HepG2 (cell line): ENCODE data around the gene CHTF18. TPM values are rescaled to one million over a fixed set of nuclear protein-coding genes. Genes with fewer than 3 reads are reported as not detected.

Source experiments
- ATAC-seq: fragments of 200-7000 bp; cut with Tn5 transposase; 3 replicates; pipeline ENCODE4 v1.9.1; 2020; ENCODE audit warnings: mild to moderate bottlenecking, moderate library complexity
- Bru-seq: library from RNA; stranded (reverse); fragments of 400-500 nt; gene quantifications from one replicate; lab custom pipeline; 2021; lab: Mats Ljungman, UMichigan
- BruChase-seq, 2 experiments: library from RNA; stranded (reverse); fragments of 400-500 nt; gene quantifications; one replicate each; lab custom pipeline; 2021; lab: Mats Ljungman, UMichigan
- BruUV-seq: library from RNA; stranded (reverse); fragments of 400-500 nt; replicated peaks from 2 replicates; lab custom pipeline; 2021; lab: Mats Ljungman, UMichigan
- CTCF ChIA-PET: fragments of 300-600 bp; formaldehyde crosslinking; extraction: SDS; loops from one replicate; lab custom pipeline; 2021; ENCODE audit warnings: low total read pairs, inconsistent platforms, low intra/inter-chr PET ratio; lab: Yijun Ruan, JAX
- POLR2A ChIA-PET: fragments of 350-600 bp; sonication (Branson Sonifier 250); formaldehyde crosslinking; loops from one replicate; lab custom pipeline; 2020; ENCODE audit warnings: antibody characterized with exemption, inconsistent platforms; lab: Yijun Ruan, JAX
- DNase-seq: peaks from one replicate; pipeline ENCODE4 v3.0.0-alpha.2; 2015; ENCODE audit warnings: low spot score
- FAIRE-seq: peaks from 3 replicates; lab custom pipeline; 2011; peaks lifted over from hg19 to GRCh38; lab: Jason Lieb, UNC
- H2AFZ ChIP-seq: one replicate; pipeline ENCODE4 v1.6.1; 2011; ENCODE audit warnings: low read length, inconsistent platforms
- H3K27ac ChIP-seq: fragments of 300-600 bp; 3 replicates; pipeline ENCODE4 v1.8.0; 2011; ENCODE audit warnings: mixed run types, mild to moderate bottlenecking, mixed read lengths, low read length, inconsistent platforms; ENCODE audit not compliant: insufficient read depth; ENCODE audit errors: extremely low read length
- H3K27me3 ChIP-seq, 2 experiments: fragments of 200-600 bp in 1 of 2; 2 replicates in 1 of 2; 3 replicates in 1 of 2; pipeline versions ENCODE4 v1.6.0 to v1.8.0; 2011; ENCODE audit warnings: low read length in 2 of 2, mild to moderate bottlenecking in 2 of 2, moderate library complexity in 2 of 2, inconsistent platforms in 1 of 2; ENCODE audit not compliant: insufficient read depth in 2 of 2, control insufficient read depth in 1 of 2
- H3K36me3 ChIP-seq, 2 experiments: fragments of 200-600 bp in 1 of 2; replicated peaks in 1 of 2; 2 replicates in 1 of 2; 3 replicates in 1 of 2; pipeline versions ENCODE4 v1.5.1 to v1.8.0; 2011; ENCODE audit warnings: low read length in 2 of 2, inconsistent platforms in 1 of 2; ENCODE audit not compliant: insufficient read depth in 2 of 2, control insufficient read depth in 1 of 2
- H3K4me1 ChIP-seq: 2 replicates; pipeline ENCODE4 v1.5.1; 2012; ENCODE audit warnings: low read length, inconsistent platforms; ENCODE audit not compliant: insufficient read depth
- H3K4me2 ChIP-seq: 2 replicates; pipeline ENCODE4 v1.6.0; 2011; ENCODE audit warnings: low read depth, low read length, inconsistent platforms
- H3K4me3 ChIP-seq, 3 experiments: fragments of 200-600 bp in 1 of 3; sonication (generic), shearing (Covaris generic) in 1 of 3; replicated peaks in 1 of 3; 2 replicates each; pipeline ENCODE4 v1.5.1; 2011 to 2016; ENCODE audit warnings: low read length in 3 of 3, inconsistent platforms in 2 of 3, low read depth in 2 of 3, mild to moderate bottlenecking in 2 of 3, control low read depth in 1 of 3, mixed read lengths in 1 of 3; ENCODE audit not compliant: insufficient read depth in 1 of 3
- H3K79me2 ChIP-seq: one replicate; pipeline ENCODE4 v1.6.1; 2011; ENCODE audit warnings: low read length, inconsistent platforms; ENCODE audit not compliant: insufficient read depth
- H3K9ac ChIP-seq: 2 replicates; pipeline ENCODE4 v1.6.0; 2011; ENCODE audit warnings: mild to moderate bottlenecking, low read depth, low read length, inconsistent platforms; ENCODE audit not compliant: insufficient read depth
- H3K9me3 ChIP-seq: 2 replicates; pipeline ENCODE4 v1.5.1; 2012; ENCODE audit warnings: mild to moderate bottlenecking, low read length
- H4K20me1 ChIP-seq: 2 replicates; pipeline ENCODE4 v1.6.0; 2011; ENCODE audit warnings: inconsistent platforms, mild to moderate bottlenecking, low read length, moderate library complexity; ENCODE audit not compliant: insufficient read depth
- HOXA3 ChIP-seq: sonication (generic); formaldehyde crosslinking; IDR thresholded peaks from 2 replicates; pipeline ENCODE4 v1.5.0; 2020; ENCODE audit warnings: missing genetic modification reagents
- IKZF1 ChIP-seq: fragments of 450-650 bp; IDR thresholded peaks from 2 replicates; pipeline ENCODE4 v1.7.1; 2016
- TBX2 ChIP-seq: sonication (generic); formaldehyde crosslinking; IDR thresholded peaks from 2 replicates; pipeline ENCODE4 v1.5.0; 2020; ENCODE audit warnings: missing genetic modification reagents, mild to moderate bottlenecking, borderline replicate concordance
- WIZ ChIP-seq: sonication (generic); formaldehyde crosslinking; IDR thresholded peaks from 2 replicates; pipeline ENCODE4 v1.5.1; 2020; ENCODE audit warnings: mild to moderate bottlenecking, missing genetic modification reagents
- ZGPAT ChIP-seq: IDR thresholded peaks from 2 replicates; pipeline ENCODE4 v1.6.1; 2016; ENCODE audit warnings: mild to moderate bottlenecking
- ZNF318 ChIP-seq: sonication (generic); formaldehyde crosslinking; IDR thresholded peaks from 2 replicates; pipeline ENCODE4 v1.4.0; 2020; ENCODE audit warnings: mild to moderate bottlenecking, missing genetic modification reagents
- ZNF652 ChIP-seq: IDR thresholded peaks from 2 replicates; pipeline ENCODE4 v1.6.1; 2016; ENCODE audit warnings: low read depth, borderline replicate concordance
- ZNF780A ChIP-seq: sonication (generic); formaldehyde crosslinking; IDR thresholded peaks from 2 replicates; pipeline ENCODE4 v1.8.0; 2022; ENCODE audit warnings: mild to moderate bottlenecking, missing genetic modification reagents, moderate library complexity
- WGBS: methylation state at CpG from one replicate; pipeline ENCODE4 v1.1.6; 2017; ENCODE audit warnings: low lambda C conversion rate; 5-methylcytosine and 5-hydroxymethylcytosine counted together
- in situ Hi-C: cut with HindIII; loops from 2 replicates; pipeline ENCODE4 v1.10.0; 2017; ENCODE audit warnings: low pct_unique_long_range_greater_than_20kb; ENCODE audit not compliant: extremely low pct_ligation_motif_present
- intact Hi-C: fragments of 100-400 bp; cut with micrococcal nuclease; formaldehyde crosslinking; loops from one replicate; pipeline ENCODE4 v1.10.0; 2022; ENCODE audit not compliant: unreplicated experiment
- long read RNA-seq, 2 experiments: library from RNA in 1 of 2; library from polyadenylated mRNA in 1 of 2; stranded (forward) in 1 of 2; unstranded in 1 of 2; transcript quantifications; one replicate each; pipeline ENCODE4 v2.0.0, GENCODE V29; 2019 to 2022
- polyA minus RNA-seq, 3 experiments: library from RNA; depleted of rRNA, polyadenylated mRNA; stranded (reverse); fragments of >200 nt; gene quantifications; 2 replicates each; pipeline ENCODE4 v1.2.3, GENCODE V29; 2011; ENCODE audit warnings: low replicate concordance in 1 of 3
- polyA plus RNA-seq, 8 experiments: library from polyadenylated mRNA; depleted of rRNA in 3 of 8; stranded (reverse) in 7 of 8; unstranded in 1 of 8; fragments of >200 nt; fragmentation: Illumina TruSeq in 4 of 8; extraction: Trizol in 4 of 8; gene quantifications; 2 replicates each; pipeline versions ENCODE4 v1.2.1 to v1.2.3, GENCODE V29; 2011 to 2016; ENCODE audit warnings: low read depth in 4 of 8, missing spikeins in 1 of 8, mixed read lengths in 1 of 8; ENCODE audit not compliant: insufficient read depth in 1 of 8
- total RNA-seq, 5 experiments: library from RNA; depleted of rRNA; stranded (reverse); fragments of >200 nt; fragmentation: Illumina TruSeq; extraction: Trizol; gene quantifications; 2 replicates each; pipeline ENCODE4 v1.2.3, GENCODE V29; 2016; ENCODE audit warnings: low read depth in 1 of 5

Gene CHTF18
- 8.8 and 22.9 TPM in 2 replicates for total RNA-seq (2016; rRNA removed; fragmentation: Illumina TruSeq; extraction: Trizol)
- total RNA-seq (2016; cell fraction: cytosol; rRNA removed; fragmentation: Illumina TruSeq; extraction: Trizol; ENCODE audit: low read depth) = 14.2 and 15.9 TPM in 2 replicates
- 7.3 and 24.5 TPM in 2 replicates for total RNA-seq (2016; cell fraction: insoluble cytoplasmic fraction; rRNA removed; fragmentation: Illumina TruSeq; extraction: Trizol)
- total RNA-seq (2016; cell fraction: membrane; rRNA removed; fragmentation: Illumina TruSeq; extraction: Trizol) = 5.5 and 6.8 TPM in 2 replicates
- 26.2 and 31.2 TPM in 2 replicates for total RNA-seq (2016; cell fraction: nucleus; rRNA removed; fragmentation: Illumina TruSeq; extraction: Trizol)
- polyA plus RNA-seq (2011; rRNA removed) = 7.3 and 8.6 TPM in 2 replicates
- polyA plus RNA-seq (2011; cell fraction: cytosol; rRNA removed) = 2.5 and 6.5 TPM in 2 replicates
- 145 and 298 TPM in 2 replicates for polyA plus RNA-seq (2011; cell fraction: nucleus; rRNA removed)
- polyA plus RNA-seq (2012) = 6.6 and 11.8 TPM in 2 replicates
- 2.3 and 2.5 TPM in 2 replicates for polyA plus RNA-seq (2016; cell fraction: cytosol; fragmentation: Illumina TruSeq; extraction: Trizol; ENCODE audit: low read depth)
- 6.8 and 7.7 TPM in 2 replicates for polyA plus RNA-seq (2016; cell fraction: insoluble cytoplasmic fraction; fragmentation: Illumina TruSeq; extraction: Trizol; ENCODE audit: low read depth)
- polyA plus RNA-seq (2016; cell fraction: membrane; fragmentation: Illumina TruSeq; extraction: Trizol; ENCODE audit: low read depth) = 3.5 and 4.5 TPM in 2 replicates
- 103 and 115 TPM in 2 replicates for polyA plus RNA-seq (2016; cell fraction: nucleus; fragmentation: Illumina TruSeq; extraction: Trizol; ENCODE audit: insufficient read depth, low read depth)
- polyA minus RNA-seq (2011; rRNA and poly(A)+ RNA removed; ENCODE audit: low replicate concordance) = 8.2 and 13.0 TPM in 2 replicates
- 2.4 and 3.9 TPM in 2 replicates for polyA minus RNA-seq (2011; cell fraction: cytosol; rRNA and poly(A)+ RNA removed)
- 7.5 and 12.4 TPM in 2 replicates for polyA minus RNA-seq (2011; cell fraction: nucleus; rRNA and poly(A)+ RNA removed)
- percentile 39 among the genes with signal in this experiment for Bru-seq, nascent RNA
- percentile 51 among the genes with signal in this experiment for BruChase-seq, experiment 1, labeled RNA remaining after a 6-hour chase
- BruChase-seq, experiment 2, labeled RNA remaining after a 2-hour chase = percentile 46 among the genes with signal in this experiment
- long read RNA-seq, experiment 1, partial matches to known transcripts = 1 of 9 reads
- long read RNA-seq, experiment 1, other reads (novel, unspliced or antisense) = 6 of 9 reads
- long read RNA-seq, experiment 2, partial matches to known transcripts = 3 of 8 reads
- long read RNA-seq, experiment 2, other reads (novel, unspliced or antisense) = 4 of 8 reads

DNA sequence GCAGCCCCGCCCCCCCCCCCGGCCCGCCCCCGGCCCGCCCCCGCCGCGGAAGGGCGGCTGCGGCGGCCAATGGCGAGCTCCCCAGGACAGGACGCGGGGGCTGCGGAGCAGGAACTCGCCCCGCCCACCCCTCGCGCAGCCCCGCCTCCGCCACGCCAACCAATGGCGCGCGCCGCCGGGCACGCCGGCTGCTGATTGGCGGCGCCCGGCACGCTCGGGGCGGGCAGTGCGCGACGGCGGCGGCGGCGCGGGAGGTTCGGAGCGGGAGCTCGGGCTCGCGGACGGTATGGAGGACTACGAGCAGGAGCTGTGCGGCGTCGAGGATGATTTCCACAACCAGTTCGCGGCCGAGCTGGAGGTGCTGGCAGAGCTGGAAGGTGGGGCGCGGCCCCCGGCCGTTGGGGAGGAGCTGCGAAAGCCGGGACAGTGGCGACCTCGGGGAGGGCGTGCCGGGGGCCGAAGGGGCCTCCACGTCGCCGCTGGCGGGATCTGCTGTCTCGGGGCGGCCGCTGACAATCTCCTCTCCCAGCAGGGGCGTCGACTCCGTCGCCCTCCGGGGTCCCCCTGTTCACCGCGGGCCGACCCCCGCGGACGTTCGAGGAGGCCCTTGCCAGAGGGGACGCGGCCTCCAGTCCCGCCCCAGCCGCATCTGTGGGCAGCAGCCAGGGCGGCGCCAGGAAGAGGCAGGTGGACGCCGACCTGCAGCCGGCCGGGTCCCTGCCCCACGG is at the start of gene CHTF18:
TSS of gene CHTF18 (plus strand) at position 222 of the 728 bp plus-strand sequence. CDS start at position 287, 65 bp downstream.
- BruUV-seq = no TSS peak
- DNase-seq = peak; percentile 73
- Histone ChIP-seq H3K9ac (peak within 1 kb of the TSS; percentile 82), H3K36me3 (peaks cover 5 to 12% of the 10 kb centered on the region in 2 experiments; a peak in 3 of 5 replicates), H3K4me2 (peak within 1 kb of the TSS; percentile 88), H3K27ac (peak within 1 kb of the TSS; percentile 47), H4K20me1 (no peaks in the 10 kb centered on the region), H3K27me3 (no peaks in the 10 kb centered on the region; a peak in 1 of 5 replicates), H3K9me3 (no peaks in the 10 kb centered on the region), H2AFZ (no peak within 1 kb of the TSS), H3K79me2 (peaks cover 3% of the 10 kb centered on the region), H3K4me3 (peak within 1 kb of the TSS; percentile 71 to 96 (median 90)), H3K4me1 (peaks cover 15% of the 10 kb centered on the region)
- POLR2A ChIA-PET = interaction anchor here (1.0 to 2.1 kb wide), 8 partner anchors 27 to 183 kb away, joined by 3 to 12 read pairs (median 5); partner anchors contain the start of genes ANTKMT, CIAO3, LMF1 and METRN
- in situ Hi-C loops = loop anchor here (5.0 kb wide), 2 partner anchors 46 to 76 kb away; partner anchors contain the start of gene CIAO3
- no CpG with 5 or more reads among the region's 97 CpGs for WGBS
- FAIRE-seq = no peak
- CTCF ChIA-PET = no interaction called here
- intact Hi-C loops = no loop called here
- ATAC-seq = peak; percentile 66
- TF ChIP-seq IKZF1 (no peak), ZNF318 (CRISPR knock-in tag) (no peak), HOXA3 (CRISPR knock-in tag) (no peak), ZNF652 (CRISPR knock-in tag) (no peak), ZGPAT (CRISPR knock-in tag) (0 out of 2 replicates have a peak, but pooled peaks have one; percentile 35), TBX2 (CRISPR knock-in tag) (peak; percentile 19; the same call in 1 of the 2 replicates), ZNF780A (CRISPR knock-in tag) (no peak), WIZ (CRISPR knock-in tag) (no peak)
